ENCODE results near the gene ABHD12.

ABHD12 gene

DNA sequence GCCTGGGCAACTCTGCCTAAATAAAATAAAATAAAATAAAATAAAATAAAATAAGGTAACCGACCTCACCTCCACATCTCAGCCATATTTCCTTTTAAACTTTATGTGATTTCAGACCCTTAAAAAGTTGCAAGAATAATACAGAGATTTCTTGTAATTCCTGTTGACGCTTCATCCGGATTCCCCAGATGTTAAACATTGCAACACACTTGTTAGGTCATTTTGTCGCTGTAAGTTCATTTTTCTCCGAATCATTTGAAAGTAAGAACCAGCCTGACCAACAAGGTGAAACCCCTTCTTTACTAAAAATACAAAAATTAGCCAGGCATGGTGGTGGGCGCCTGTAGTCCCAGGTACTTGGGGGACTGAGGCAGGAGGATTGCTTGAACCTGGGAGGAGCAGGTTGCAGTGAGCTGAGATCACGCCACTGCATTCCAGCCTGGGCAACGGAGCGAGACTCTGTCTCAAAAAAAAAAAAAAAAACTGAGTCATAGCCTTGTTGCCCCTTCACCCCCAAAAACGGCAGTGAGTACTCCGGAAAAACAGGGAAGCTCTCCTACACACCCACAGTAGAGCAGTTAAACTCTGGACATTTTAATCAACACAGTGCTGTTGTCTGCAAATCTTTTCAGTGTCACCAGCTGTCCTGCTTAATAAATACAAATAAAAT, 136.9 kb downstream of the ABHD12 start:
- no peak for DNase-seq

DNA sequence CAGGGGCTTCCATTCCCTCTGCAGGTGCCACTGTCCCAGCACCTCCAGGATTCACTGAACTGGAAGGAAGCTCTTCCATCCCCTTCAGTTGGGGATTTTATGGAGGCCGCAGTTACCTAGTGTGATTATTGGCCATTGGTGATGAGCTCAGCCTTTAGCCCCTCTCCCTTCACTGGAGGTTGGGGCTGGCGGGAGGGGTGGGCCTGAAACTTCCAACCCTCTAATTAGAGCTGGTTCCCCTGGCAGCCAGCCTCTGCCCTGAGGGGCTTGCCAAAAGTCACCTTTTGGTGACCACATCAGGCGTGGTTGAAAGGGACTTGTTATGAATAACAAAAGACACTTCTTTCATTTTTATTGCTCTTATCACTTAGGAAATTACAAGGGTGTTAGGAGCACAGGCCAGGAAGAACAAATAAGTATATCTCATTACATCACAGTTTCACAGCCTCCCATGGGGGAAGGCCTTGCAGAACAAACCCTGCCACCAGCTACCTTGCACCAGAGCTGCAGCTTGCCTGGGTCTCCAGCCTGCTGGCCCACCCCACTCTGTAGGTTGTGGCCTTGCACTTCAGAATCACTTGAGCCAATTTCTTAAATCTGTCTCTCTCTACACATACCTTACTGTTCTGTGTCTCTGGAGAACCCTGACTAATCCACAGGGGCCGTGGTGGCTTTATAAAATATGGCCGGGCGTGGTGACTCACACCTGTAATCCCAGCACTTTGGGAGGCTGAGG, 137.8 kb downstream of the ABHD12 start:
- peak in 2 of 3 experiments; percentile 61 to 89 for DNase-seq

DNA sequence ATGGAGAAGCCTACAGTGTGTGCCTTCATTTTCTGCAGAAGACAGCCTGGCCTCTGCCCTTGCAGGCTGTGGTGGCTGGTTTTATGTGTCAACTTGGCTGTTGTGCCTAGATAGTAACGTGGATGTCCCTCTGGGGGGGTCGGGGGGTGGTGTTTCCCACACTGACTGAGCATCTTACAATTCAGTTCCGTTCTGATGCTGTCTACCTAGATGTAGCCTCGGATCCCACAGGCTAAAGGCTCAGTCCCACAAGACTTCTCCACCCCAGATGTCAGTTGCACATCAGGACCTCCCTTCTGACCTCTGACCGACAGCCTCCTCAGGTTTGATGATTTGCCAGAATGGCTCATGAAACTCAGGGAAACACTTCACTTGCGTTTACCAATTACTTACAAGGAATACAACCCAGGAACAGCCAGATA, 138.4 kb downstream of the ABHD12 start:
- DNase-seq = no peak

DNA sequence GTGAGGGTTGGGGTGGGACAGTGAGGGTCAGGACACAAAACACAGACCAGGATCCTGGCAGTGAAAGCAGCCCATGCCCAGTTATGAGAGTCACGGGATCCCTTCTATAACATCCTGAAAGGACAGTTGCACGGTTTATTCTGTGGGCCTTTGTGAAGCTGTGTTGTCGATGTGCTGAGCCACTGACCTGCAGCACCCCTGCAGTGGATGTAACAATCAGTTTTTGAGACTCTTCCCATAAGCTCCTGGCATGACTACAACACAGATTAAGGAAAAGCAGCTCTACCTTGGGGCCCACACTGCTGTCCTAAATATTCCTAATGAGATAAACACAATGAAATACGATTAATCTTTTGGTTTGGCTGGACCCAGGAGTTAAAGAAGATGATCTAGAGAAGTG, 139.1 kb downstream of the ABHD12 start:
- DNase-seq = no peak

DNA sequence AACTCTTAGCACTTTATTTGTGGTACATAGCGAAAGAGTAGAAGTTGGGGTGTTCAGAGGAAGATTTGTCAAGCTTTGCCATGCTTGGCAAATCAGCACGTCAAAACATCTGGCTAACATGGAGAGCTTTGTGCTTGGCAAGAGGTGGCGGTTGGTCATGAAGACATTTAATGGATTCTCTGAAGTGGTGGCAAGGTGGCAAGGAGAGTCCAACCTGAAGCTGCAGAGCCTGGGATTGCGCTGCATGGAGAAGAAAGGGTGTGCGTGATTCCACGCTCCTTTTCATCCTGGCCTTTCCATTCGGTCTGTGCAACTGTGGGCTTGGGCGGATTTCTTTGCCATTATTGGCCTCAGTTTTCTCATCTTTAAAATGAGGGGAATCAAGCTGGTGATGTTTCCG, 139.6 kb downstream of the ABHD12 start:
- no peak for DNase-seq

DNA sequence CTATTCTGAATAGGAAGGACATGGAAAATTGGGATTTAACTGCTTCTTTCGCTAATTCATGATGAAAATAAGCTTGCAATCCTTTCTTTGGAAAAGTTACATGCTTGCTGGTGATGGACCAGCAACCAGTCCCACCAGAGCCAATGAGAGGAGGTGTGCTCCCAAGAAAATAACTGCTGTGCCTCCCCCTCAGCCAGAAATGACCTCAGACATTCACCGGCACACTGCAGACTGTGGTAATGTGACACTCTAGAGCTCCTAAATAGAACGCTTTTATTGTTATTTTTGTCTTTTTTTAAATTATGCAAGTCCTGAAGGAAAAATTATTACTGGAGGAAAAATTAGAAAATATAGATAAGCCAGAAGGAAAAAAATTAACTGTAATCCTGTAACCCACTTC, 140.1 kb downstream of the ABHD12 start:
- no peak for DNase-seq

Measured in NCI-H1417 (cell line).